Natural killer cell (primary cell): ENCODE measurements around the gene MID1. TPM values are rescaled to one million over a fixed set of nuclear protein-coding genes. Genes with fewer than 3 reads are reported as not detected.

Experiments used
- ATAC-seq, 3 donors: fragments of 150-1000 bp in 2 of 3; fragments of 200-7000 bp in 1 of 3; cut with Tn5 transposase; 1 replicate in 1 of 3; 2 replicates in 2 of 3; pipeline ENCODE4 v1.10.0; 2021; ENCODE audit warnings: mild to moderate bottlenecking in 2 of 3, moderate library complexity in 2 of 3
- DNase-seq, 2 donors: peaks; one replicate each; pipeline versions ENCODE4 v3.0.0 to v3.0.0-alpha.2; 2013 to 2021; ENCODE audit warnings: mixed read lengths in 1 of 2
- H3K27ac ChIP-seq: one replicate; pipeline ENCODE4 v1.5.1; 2013; ENCODE audit warnings: mild to moderate bottlenecking, low read length
- H3K27me3 ChIP-seq: one replicate; pipeline ENCODE4 v1.6.1; 2013; ENCODE audit warnings: low read length; ENCODE audit not compliant: control insufficient read depth, insufficient read depth
- H3K36me3 ChIP-seq: one replicate; pipeline ENCODE4 v1.6.1; 2013; ENCODE audit warnings: low read length; ENCODE audit not compliant: control insufficient read depth, insufficient read depth
- H3K4me1 ChIP-seq: one replicate; pipeline ENCODE4 v1.6.1; 2013; ENCODE audit warnings: low read length; ENCODE audit not compliant: control insufficient read depth, insufficient read depth
- H3K4me3 ChIP-seq: one replicate; pipeline ENCODE4 v1.5.1; 2013; ENCODE audit warnings: low read length
- H3K9me3 ChIP-seq: one replicate; pipeline ENCODE4 v1.6.1; 2013; ENCODE audit warnings: low read length; ENCODE audit not compliant: control insufficient read depth, insufficient read depth
- H3K27ac Mint-ChIP-seq, 2 donors: one replicate each; pipeline ENCODE4 v1.8.0; 2022; ENCODE audit warnings: mild to moderate bottlenecking in 2 of 2, mixed read lengths in 2 of 2, moderate library complexity in 1 of 2
- H3K27me3 Mint-ChIP-seq, 2 donors: one replicate each; pipeline ENCODE4 v1.8.0; 2022; ENCODE audit warnings: low read depth in 2 of 2, mixed read lengths in 2 of 2
- H3K36me3 Mint-ChIP-seq: one replicate; pipeline ENCODE4 v1.8.0; 2022; ENCODE audit warnings: mixed read lengths
- H3K4me1 Mint-ChIP-seq, 2 donors: one replicate each; pipeline ENCODE4 v1.8.0; 2022; ENCODE audit warnings: mixed read lengths in 2 of 2
- H3K4me3 Mint-ChIP-seq: one replicate; pipeline ENCODE4 v1.8.0; 2022; ENCODE audit warnings: mild to moderate bottlenecking, moderate library complexity, mixed read lengths
- H3K9me3 Mint-ChIP-seq, 2 donors: one replicate each; pipeline ENCODE4 v1.8.0; 2022; ENCODE audit warnings: mixed read lengths in 2 of 2
- WGBS: methylation state at CpG from one replicate; pipeline ENCODE4 v1.1.7; 2013; ENCODE audit warnings: missing lambda C conversion rate; ENCODE audit not compliant: insufficient coverage; 5-methylcytosine and 5-hydroxymethylcytosine counted together
- intact Hi-C: fragments of 100-400 bp; cut with micrococcal nuclease; formaldehyde crosslinking; loops from one replicate; pipeline ENCODE4 v1.14.2; 2022
- total RNA-seq, 4 donors: library from RNA; stranded (reverse); fragments of 120-200 nt in 1 of 4; gene quantifications; one replicate each; pipeline versions ENCODE4 v1.2.3 to v1.2.4, GENCODE V29; 2013 to 2022
- TF ChIP-seq, protein P1 (sequence below): fragments of 200-600 bp; IDR thresholded peaks from one replicate; pipeline ENCODE4 v1.8.0; 2022; ENCODE audit warnings: antibody characterized with exemption

The MID1 gene, protein sequence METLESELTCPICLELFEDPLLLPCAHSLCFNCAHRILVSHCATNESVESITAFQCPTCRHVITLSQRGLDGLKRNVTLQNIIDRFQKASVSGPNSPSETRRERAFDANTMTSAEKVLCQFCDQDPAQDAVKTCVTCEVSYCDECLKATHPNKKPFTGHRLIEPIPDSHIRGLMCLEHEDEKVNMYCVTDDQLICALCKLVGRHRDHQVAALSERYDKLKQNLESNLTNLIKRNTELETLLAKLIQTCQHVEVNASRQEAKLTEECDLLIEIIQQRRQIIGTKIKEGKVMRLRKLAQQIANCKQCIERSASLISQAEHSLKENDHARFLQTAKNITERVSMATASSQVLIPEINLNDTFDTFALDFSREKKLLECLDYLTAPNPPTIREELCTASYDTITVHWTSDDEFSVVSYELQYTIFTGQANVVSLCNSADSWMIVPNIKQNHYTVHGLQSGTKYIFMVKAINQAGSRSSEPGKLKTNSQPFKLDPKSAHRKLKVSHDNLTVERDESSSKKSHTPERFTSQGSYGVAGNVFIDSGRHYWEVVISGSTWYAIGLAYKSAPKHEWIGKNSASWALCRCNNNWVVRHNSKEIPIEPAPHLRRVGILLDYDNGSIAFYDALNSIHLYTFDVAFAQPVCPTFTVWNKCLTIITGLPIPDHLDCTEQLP
- not detected for total RNA-seq
- 0.18 TPM for total RNA-seq (2013)

DNA sequence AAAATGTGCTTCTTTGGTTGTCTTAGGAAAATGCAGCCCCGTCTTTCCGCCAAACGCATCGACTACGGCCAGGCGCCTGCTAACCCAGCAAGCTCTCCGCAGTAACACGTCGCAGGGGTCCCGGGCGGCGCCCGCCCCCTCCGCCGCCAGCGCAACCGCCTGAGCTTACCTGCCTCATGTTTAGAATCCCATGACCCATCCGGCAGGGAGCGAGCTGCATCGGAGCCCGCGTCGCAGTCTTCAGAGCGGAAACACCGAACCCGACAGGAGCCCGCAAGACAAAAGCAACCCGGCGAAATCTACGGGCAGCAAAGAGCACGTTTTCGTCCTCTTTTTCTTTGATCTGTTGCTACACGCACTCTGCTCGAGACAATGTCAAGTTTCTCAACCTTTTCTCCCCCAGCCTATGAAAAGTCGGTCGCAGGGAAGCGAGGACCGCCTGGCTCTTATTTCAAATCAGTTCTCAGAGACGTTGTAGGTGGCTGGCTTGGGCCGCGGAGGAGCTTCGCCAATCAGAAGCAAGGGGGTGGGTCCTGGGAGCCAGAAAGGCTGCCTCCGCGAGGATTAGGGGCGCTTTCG, at the start of gene MID1:
Gene MID1 (minus strand): TSS at position 465 of the 579 bp plus-strand sequence. CDS start 53,038 bp downstream, outside the sequence.
- Histone ChIP-seq H3K4me1 (peaks cover 8% of the 10 kb centered on the region), H3K9me3 (no peaks in the 10 kb centered on the region), H3K27ac (no peak within 1 kb of the TSS), H3K36me3 (no peaks in the 10 kb centered on the region), H3K4me3 (peak within 1 kb of the TSS; percentile 38), H3K27me3 (peaks cover 3% of the 10 kb centered on the region)
- peaks cover 16 to 19% of the 10 kb centered on the region in 2 donors for H3K4me1 Mint-ChIP-seq
- intact Hi-C loops: no loop called here
- peak within 1 kb of the TSS in 1 of 2 donors; percentile 72 for H3K27ac Mint-ChIP-seq
- no peaks in the 10 kb centered on the region for H3K36me3 Mint-ChIP-seq
- TF ChIP-seq, protein P1, sequence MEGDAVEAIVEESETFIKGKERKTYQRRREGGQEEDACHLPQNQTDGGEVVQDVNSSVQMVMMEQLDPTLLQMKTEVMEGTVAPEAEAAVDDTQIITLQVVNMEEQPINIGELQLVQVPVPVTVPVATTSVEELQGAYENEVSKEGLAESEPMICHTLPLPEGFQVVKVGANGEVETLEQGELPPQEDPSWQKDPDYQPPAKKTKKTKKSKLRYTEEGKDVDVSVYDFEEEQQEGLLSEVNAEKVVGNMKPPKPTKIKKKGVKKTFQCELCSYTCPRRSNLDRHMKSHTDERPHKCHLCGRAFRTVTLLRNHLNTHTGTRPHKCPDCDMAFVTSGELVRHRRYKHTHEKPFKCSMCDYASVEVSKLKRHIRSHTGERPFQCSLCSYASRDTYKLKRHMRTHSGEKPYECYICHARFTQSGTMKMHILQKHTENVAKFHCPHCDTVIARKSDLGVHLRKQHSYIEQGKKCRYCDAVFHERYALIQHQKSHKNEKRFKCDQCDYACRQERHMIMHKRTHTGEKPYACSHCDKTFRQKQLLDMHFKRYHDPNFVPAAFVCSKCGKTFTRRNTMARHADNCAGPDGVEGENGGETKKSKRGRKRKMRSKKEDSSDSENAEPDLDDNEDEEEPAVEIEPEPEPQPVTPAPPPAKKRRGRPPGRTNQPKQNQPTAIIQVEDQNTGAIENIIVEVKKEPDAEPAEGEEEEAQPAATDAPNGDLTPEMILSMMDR: no peak
- peak within 1 kb of the TSS; percentile 74 for H3K4me3 Mint-ChIP-seq
- peak in 1 of 3 donors; percentile 53 for ATAC-seq
- no peaks in the 10 kb centered on the region for H3K9me3 Mint-ChIP-seq
- H3K27me3 Mint-ChIP-seq: peaks cover 17 to 58% of the 10 kb centered on the region in 2 donors
- peak in 1 of 2 donors; percentile 5 for DNase-seq
- WGBS: 1% methylated on average over 46 of the region's 46 CpGs

DNA sequence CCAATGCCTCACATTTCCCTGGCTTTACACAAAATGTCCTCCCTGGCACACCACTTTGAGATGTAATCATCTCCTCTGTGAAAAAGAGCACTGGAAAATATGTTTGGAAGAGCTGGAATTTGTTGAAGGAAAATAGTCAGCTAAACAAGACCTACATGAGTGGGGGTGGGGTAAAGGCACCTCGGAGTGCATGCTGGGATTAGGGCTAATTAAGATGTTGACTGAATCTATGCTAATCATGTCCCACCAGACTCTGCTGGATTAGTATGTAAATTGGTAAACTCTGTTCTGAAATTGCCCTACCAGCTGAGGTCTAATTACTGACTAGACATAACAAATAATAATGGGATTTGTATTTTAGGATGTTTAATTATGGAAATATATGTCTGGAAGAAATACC, 46.8 kb upstream of the MID1 start:
- H3K36me3 Mint-ChIP-seq: no peaks in the 10 kb centered on the region

DNA sequence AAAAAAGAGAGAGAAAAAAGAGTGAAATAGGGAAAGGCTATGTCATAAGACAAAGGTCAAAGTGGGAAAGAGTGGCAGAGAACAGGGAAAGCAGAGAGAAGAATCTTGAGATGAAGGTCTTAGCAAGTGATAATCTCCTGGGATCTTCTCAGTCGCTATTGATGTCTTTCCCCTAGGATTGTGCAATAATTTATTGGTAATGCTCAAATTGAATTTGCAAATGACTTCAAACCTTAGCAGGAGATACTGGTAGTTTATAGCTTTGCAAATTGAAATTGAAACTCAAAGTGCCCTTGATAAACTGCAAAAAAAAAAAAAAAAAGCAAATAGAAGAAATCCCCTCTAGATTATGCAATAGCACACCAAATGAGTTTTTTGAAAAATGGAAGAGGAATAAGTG, 45.7 kb upstream of the MID1 start:
- intact Hi-C loops: no loop called here
- no peak overlapping the region for H3K27ac Mint-ChIP-seq
- no peaks in the 10 kb centered on the region for H3K9me3 ChIP-seq
- ATAC-seq (no peak), DNase-seq (no peak)
- H3K9me3 Mint-ChIP-seq: no peaks in the 10 kb centered on the region
- no peaks in the 10 kb centered on the region for H3K4me1 Mint-ChIP-seq
- H3K4me3 Mint-ChIP-seq: no peak overlapping the region
- no peaks in the 10 kb centered on the region for H3K27me3 ChIP-seq
- TF ChIP-seq, protein P1: no peak
- H3K4me1 ChIP-seq: no peaks in the 10 kb centered on the region
- WGBS: 100% methylated on average over 1 of the region's 1 CpG
- H3K4me3 ChIP-seq: no peak overlapping the region
- H3K27me3 Mint-ChIP-seq: no peaks in the 10 kb centered on the region
- no peaks in the 10 kb centered on the region for H3K36me3 Mint-ChIP-seq
- H3K27ac ChIP-seq: no peak overlapping the region
- H3K36me3 ChIP-seq: no peaks in the 10 kb centered on the region

More for the DNA sequence above, 46.8 kb upstream of the MID1 start:
- Mint-ChIP-seq H3K27ac (no peak overlapping the region), H3K9me3 (no peaks in the 10 kb centered on the region), H3K4me3 (no peak overlapping the region), H3K4me1 (no peaks in the 10 kb centered on the region), H3K27me3 (no peaks in the 10 kb centered on the region)
- H3K9me3 ChIP-seq: no peaks in the 10 kb centered on the region
- DNase-seq (no peak), ATAC-seq (no peak)
- intact Hi-C loops: no loop called here
- H3K36me3 ChIP-seq: no peaks in the 10 kb centered on the region
- H3K4me1 ChIP-seq: no peaks in the 10 kb centered on the region
- 90% methylated on average over 1 of the region's 1 CpG for WGBS
- TF ChIP-seq, protein P1: no peak
- H3K27me3 ChIP-seq: no peaks in the 10 kb centered on the region
- no peak overlapping the region for H3K27ac ChIP-seq
- no peak overlapping the region for H3K4me3 ChIP-seq
